HCT116 (cell line): ENCODE results near the gene MED14.

ENCODE experiments used
- ATF3 ChIP-seq: IDR thresholded peaks from 2 replicates; pipeline ENCODE4 v1.6.1; 2012
- CTCF ChIP-seq, 3 experiments: fragments of 200-600 bp in 1 of 3; sonication (generic) in 1 of 3; IDR thresholded peaks in 2 of 3; conservative IDR thresholded peaks in 1 of 3; 2 replicates each; pipeline ENCODE4 v1.5.1; 2012 to 2017; ENCODE audit warnings: low read depth in 2 of 3, low read length in 2 of 3, antibody characterized with exemption in 1 of 3, borderline replicate concordance in 1 of 3, control low read depth in 1 of 3, mild to moderate bottlenecking in 1 of 3, mixed read lengths in 1 of 3, mixed run types in 1 of 3, moderate library complexity in 1 of 3; ENCODE audit not compliant: insufficient read depth in 1 of 3
- EGR1 ChIP-seq: IDR thresholded peaks from 2 replicates; pipeline ENCODE4 v1.6.1; 2012; ENCODE audit warnings: low read depth
- EZH2 ChIP-seq: fragments of 200-600 bp; sonication (generic); IDR thresholded peaks from 2 replicates; pipeline ENCODE4 v1.6.1; 2017; ENCODE audit warnings: antibody characterized with exemption, mixed run types
- EZH2phosphoT487 ChIP-seq: fragments of 200-600 bp; IDR thresholded peaks from 2 replicates; pipeline ENCODE4 v1.6.1; 2018; ENCODE audit warnings: antibody characterized with exemption, borderline replicate concordance
- MAX ChIP-seq: IDR thresholded peaks from 2 replicates; pipeline ENCODE4 v1.6.1; 2012
- POLR2AphosphoS5 ChIP-seq: IDR thresholded peaks from 2 replicates; pipeline ENCODE4 v1.6.1; 2011; ENCODE audit warnings: mild to moderate bottlenecking, low read depth, low read length, moderate library complexity
- SP1 ChIP-seq: IDR thresholded peaks from 2 replicates; pipeline ENCODE4 v1.6.1; 2012; ENCODE audit warnings: low read depth
- TCF7L2 ChIP-seq: IDR thresholded peaks from 2 replicates; pipeline ENCODE4 v1.7.0; 2011; ENCODE audit warnings: borderline replicate concordance, inconsistent platforms; ENCODE audit not compliant: insufficient read depth, insufficient read length; ENCODE audit errors: extremely low read depth

GRCh38 chrX:40780951-40781350 is 45.6 kb upstream of the MED14 start:
- no peak for TF ChIP-seq CTCF (IDR thresholded peaks at IDR 0.05 in 2 of 3, conservative IDR thresholded peaks at IDR 0.05 in 1 of 3; ENCODE audit: borderline replicate concordance in 1 of 3, insufficient read depth in 1 of 3, low read depth in 2 of 3, low read length in 2 of 3)
- no peak for TF ChIP-seq SP1
- no peak for TF ChIP-seq EZH2phosphoT487
- TF ChIP-seq POLR2AphosphoS5, result no peak
- TF ChIP-seq EZH2, result no peak
- no peak for TF ChIP-seq MAX
- no peak for TF ChIP-seq TCF7L2
- no peak for TF ChIP-seq EGR1
- no peak for TF ChIP-seq ATF3
